Natural killer cell (primary cell): Measurements from ENCODE around the gene ZNF71. TPM values are rescaled to one million over a fixed set of nuclear protein-coding genes. Genes with fewer than 3 reads are reported as not detected.

ENCODE experiments used
- ATAC-seq, 3 donors: fragments of 150-1000 bp in 2 of 3; fragments of 200-7000 bp in 1 of 3; cut with Tn5 transposase; 1 replicate in 1 of 3; 2 replicates in 2 of 3; pipeline ENCODE4 v1.10.0; 2021; ENCODE audit warnings: mild to moderate bottlenecking in 2 of 3, moderate library complexity in 2 of 3
- DNase-seq, 2 donors: peaks; one replicate each; pipeline versions ENCODE4 v3.0.0 to v3.0.0-alpha.2; 2013 to 2021; ENCODE audit warnings: mixed read lengths in 1 of 2
- H3K27ac ChIP-seq: one replicate; pipeline ENCODE4 v1.5.1; 2013; ENCODE audit warnings: mild to moderate bottlenecking, low read length
- H3K27me3 ChIP-seq: one replicate; pipeline ENCODE4 v1.6.1; 2013; ENCODE audit warnings: low read length; ENCODE audit not compliant: control insufficient read depth, insufficient read depth
- H3K36me3 ChIP-seq: one replicate; pipeline ENCODE4 v1.6.1; 2013; ENCODE audit warnings: low read length; ENCODE audit not compliant: control insufficient read depth, insufficient read depth
- H3K4me1 ChIP-seq: one replicate; pipeline ENCODE4 v1.6.1; 2013; ENCODE audit warnings: low read length; ENCODE audit not compliant: control insufficient read depth, insufficient read depth
- H3K4me3 ChIP-seq: one replicate; pipeline ENCODE4 v1.5.1; 2013; ENCODE audit warnings: low read length
- H3K9me3 ChIP-seq: one replicate; pipeline ENCODE4 v1.6.1; 2013; ENCODE audit warnings: low read length; ENCODE audit not compliant: control insufficient read depth, insufficient read depth
- H3K27ac Mint-ChIP-seq, 2 donors: one replicate each; pipeline ENCODE4 v1.8.0; 2022; ENCODE audit warnings: mild to moderate bottlenecking in 2 of 2, mixed read lengths in 2 of 2, moderate library complexity in 1 of 2
- H3K27me3 Mint-ChIP-seq, 2 donors: one replicate each; pipeline ENCODE4 v1.8.0; 2022; ENCODE audit warnings: low read depth in 2 of 2, mixed read lengths in 2 of 2
- H3K36me3 Mint-ChIP-seq: one replicate; pipeline ENCODE4 v1.8.0; 2022; ENCODE audit warnings: mixed read lengths
- H3K4me1 Mint-ChIP-seq, 2 donors: one replicate each; pipeline ENCODE4 v1.8.0; 2022; ENCODE audit warnings: mixed read lengths in 2 of 2
- H3K4me3 Mint-ChIP-seq: one replicate; pipeline ENCODE4 v1.8.0; 2022; ENCODE audit warnings: mild to moderate bottlenecking, moderate library complexity, mixed read lengths
- H3K9me3 Mint-ChIP-seq, 2 donors: one replicate each; pipeline ENCODE4 v1.8.0; 2022; ENCODE audit warnings: mixed read lengths in 2 of 2
- WGBS: methylation state at CpG from one replicate; pipeline ENCODE4 v1.1.7; 2013; ENCODE audit warnings: missing lambda C conversion rate; ENCODE audit not compliant: insufficient coverage; 5-methylcytosine and 5-hydroxymethylcytosine counted together
- intact Hi-C: fragments of 100-400 bp; cut with micrococcal nuclease; formaldehyde crosslinking; loops from one replicate; pipeline ENCODE4 v1.14.2; 2022
- total RNA-seq, 4 donors: library from RNA; stranded (reverse); fragments of 120-200 nt in 1 of 4; gene quantifications; one replicate each; pipeline versions ENCODE4 v1.2.3 to v1.2.4, GENCODE V29; 2013 to 2022
- TF ChIP-seq, protein P1 (sequence below): fragments of 200-600 bp; IDR thresholded peaks from one replicate; pipeline ENCODE4 v1.8.0; 2022; ENCODE audit warnings: antibody characterized with exemption

Gene ZNF71
- total RNA-seq, 3 donors from 2014 or later (not counting 1 experiment from before 2014, with no cell fraction given) = 5.0 to 7.4 (median 7.2) TPM

DNA sequence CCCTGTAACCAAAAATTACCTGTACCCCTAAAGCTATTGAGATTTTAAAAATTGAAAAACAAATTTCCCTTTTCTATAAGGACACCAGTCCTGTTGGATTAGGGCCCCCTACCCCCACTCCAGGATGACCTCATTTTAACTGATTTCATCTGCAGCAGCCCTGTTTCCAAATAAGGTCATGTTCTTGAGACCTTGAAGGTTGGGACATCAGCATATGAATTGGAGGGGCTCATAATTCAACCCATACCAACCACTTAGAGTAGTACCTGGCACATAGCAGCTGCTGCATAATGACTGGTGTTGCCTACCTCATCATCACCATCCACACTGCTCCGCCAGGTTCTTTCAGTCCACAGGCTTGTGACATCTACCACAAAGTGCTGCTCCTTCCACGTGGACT is 17.6 kb downstream of the ZNF71 start:
- Histone ChIP-seq H3K4me3 (no peak overlapping the region), H3K9me3 (peaks cover 78% of the 10 kb centered on the region), H3K36me3 (peaks cover 4% of the 10 kb centered on the region), H3K27me3 (no peaks in the 10 kb centered on the region), H3K4me1 (no peaks in the 10 kb centered on the region), H3K27ac (no peak overlapping the region)
- DNase-seq (no peak), ATAC-seq (no peak)
- H3K4me3 Mint-ChIP-seq = no peak overlapping the region
- no peak overlapping the region for H3K27ac Mint-ChIP-seq
- H3K4me1 Mint-ChIP-seq = peaks cover 9 to 21% of the 10 kb centered on the region in 2 donors
- 94% methylated on average over 2 of the region's 2 CpGs for WGBS
- H3K27me3 Mint-ChIP-seq = no peaks in the 10 kb centered on the region
- H3K36me3 Mint-ChIP-seq = peaks cover 81% of the 10 kb centered on the region
- intact Hi-C loops = no loop called here
- H3K9me3 Mint-ChIP-seq = peaks cover 13 to 25% of the 10 kb centered on the region in 2 donors
- TF ChIP-seq, protein P1, sequence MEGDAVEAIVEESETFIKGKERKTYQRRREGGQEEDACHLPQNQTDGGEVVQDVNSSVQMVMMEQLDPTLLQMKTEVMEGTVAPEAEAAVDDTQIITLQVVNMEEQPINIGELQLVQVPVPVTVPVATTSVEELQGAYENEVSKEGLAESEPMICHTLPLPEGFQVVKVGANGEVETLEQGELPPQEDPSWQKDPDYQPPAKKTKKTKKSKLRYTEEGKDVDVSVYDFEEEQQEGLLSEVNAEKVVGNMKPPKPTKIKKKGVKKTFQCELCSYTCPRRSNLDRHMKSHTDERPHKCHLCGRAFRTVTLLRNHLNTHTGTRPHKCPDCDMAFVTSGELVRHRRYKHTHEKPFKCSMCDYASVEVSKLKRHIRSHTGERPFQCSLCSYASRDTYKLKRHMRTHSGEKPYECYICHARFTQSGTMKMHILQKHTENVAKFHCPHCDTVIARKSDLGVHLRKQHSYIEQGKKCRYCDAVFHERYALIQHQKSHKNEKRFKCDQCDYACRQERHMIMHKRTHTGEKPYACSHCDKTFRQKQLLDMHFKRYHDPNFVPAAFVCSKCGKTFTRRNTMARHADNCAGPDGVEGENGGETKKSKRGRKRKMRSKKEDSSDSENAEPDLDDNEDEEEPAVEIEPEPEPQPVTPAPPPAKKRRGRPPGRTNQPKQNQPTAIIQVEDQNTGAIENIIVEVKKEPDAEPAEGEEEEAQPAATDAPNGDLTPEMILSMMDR = no peak

DNA sequence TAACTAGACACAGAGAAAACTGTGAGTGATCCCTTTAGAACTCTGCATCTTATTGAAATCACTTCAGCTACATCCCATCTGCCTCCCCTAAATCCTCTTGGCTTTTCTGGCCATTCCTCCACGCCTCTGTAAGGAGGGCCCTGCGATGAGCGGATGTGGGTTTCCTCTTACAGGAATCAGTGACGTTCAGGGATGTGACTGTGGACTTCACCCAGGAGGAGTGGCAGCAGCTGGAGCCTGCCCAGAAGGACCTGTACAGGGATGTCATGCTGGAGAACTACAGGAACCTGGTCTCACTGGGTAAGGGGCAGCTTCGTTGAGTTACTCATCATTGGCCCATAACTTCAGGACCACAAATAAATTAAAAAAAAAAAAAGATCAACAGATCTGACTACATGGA is 18.5 kb downstream of the ZNF71 start:
- Mint-ChIP-seq H3K27me3 (no peaks in the 10 kb centered on the region), H3K9me3 (peaks cover 13 to 25% of the 10 kb centered on the region in 2 donors), H3K36me3 (peaks cover 83% of the 10 kb centered on the region), H3K4me3 (no peak overlapping the region), H3K27ac (no peak overlapping the region), H3K4me1 (peaks cover 14 to 18% of the 10 kb centered on the region in 2 donors)
- ATAC-seq (no peak), DNase-seq (no peak)
- Histone ChIP-seq H3K4me1 (no peaks in the 10 kb centered on the region), H3K27ac (no peak overlapping the region), H3K4me3 (no peak overlapping the region), H3K27me3 (no peaks in the 10 kb centered on the region), H3K9me3 (peaks cover 78% of the 10 kb centered on the region), H3K36me3 (peaks cover 4% of the 10 kb centered on the region)
- WGBS = 86% methylated on average over 5 of the region's 5 CpGs
- TF ChIP-seq, protein P1 = no peak
- intact Hi-C loops = no loop called here

DNA sequence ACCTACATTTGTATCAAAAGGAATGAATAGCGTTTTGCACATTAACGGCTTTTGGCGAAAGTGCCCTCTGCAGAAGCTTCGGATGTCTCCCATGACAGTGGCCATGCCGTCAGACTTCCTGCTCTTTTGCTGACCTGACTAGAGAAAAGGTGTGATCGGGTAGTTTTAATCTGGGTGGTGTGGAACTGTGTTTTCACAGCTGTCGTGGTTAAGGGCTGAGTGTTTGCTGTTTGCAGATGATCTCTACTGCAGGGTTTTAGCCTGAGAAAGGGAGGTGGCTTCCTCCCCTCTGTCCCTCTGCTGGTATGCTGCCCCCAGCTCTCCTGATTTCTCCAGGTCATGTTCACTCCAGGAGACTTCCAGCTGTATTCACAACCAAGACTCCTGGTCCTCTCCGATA is 22.4 kb downstream of the ZNF71 start:
- no peaks in the 10 kb centered on the region for H3K27me3 Mint-ChIP-seq

More for the DNA sequence above, 22.4 kb downstream of the ZNF71 start:
- H3K27ac Mint-ChIP-seq = no peak overlapping the region
- peaks cover 11 to 14% of the 10 kb centered on the region in 2 donors for H3K4me1 Mint-ChIP-seq
- H3K4me1 ChIP-seq = no peaks in the 10 kb centered on the region
- no peak overlapping the region for H3K4me3 Mint-ChIP-seq
- peaks cover 61% of the 10 kb centered on the region for H3K36me3 Mint-ChIP-seq
- H3K9me3 ChIP-seq = peaks cover 88% of the 10 kb centered on the region
- WGBS = 96% methylated on average over 8 of the region's 8 CpGs
- ATAC-seq = no peak
- H3K36me3 ChIP-seq = peaks cover 3% of the 10 kb centered on the region
- TF ChIP-seq, protein P1 = no peak
- H3K4me3 ChIP-seq = no peak overlapping the region
- H3K27me3 ChIP-seq = no peaks in the 10 kb centered on the region
- no peak for DNase-seq
- H3K27ac ChIP-seq = no peak overlapping the region
- intact Hi-C loops = no loop called here
- peaks cover 10 to 17% of the 10 kb centered on the region in 2 donors for H3K9me3 Mint-ChIP-seq
